A549 treated with DMSO at 1 μM for 4 hours (cell line): ENCODE measurements around the gene UBE2S. TPM values are rescaled to one million over a fixed set of nuclear protein-coding genes. Genes with fewer than 3 reads are reported as not detected.

Experiments
- total RNA-seq: library from RNA; stranded (reverse); fragments of 200-300 nt; extraction: Qiagen RNA extraction; gene quantifications from 5 replicates; pipeline ENCODE4 v1.2.3, GENCODE V29; 2022; ENCODE audit warnings: low read depth

The UBE2S gene
- 269 to 476 TPM (median 433 TPM) in 5 replicates for total RNA-seq

GRCh38 chr19:55407550-55407799 is at the start of gene UBE2S:
Gene UBE2S, minus strand, starts transcription at chr19:55407788. Its CDS starts 199 bp downstream, at chr19:55407589.

GRCh38 chr19:55443045-55443823 is 35.6 kb upstream of the UBE2S start, which contains the start of gene SHISA7:
Gene SHISA7, minus strand, starts transcription at chr19:55443300. Its CDS starts 437 bp downstream, at chr19:55442863.

GRCh38 chr19:55385724-55386492 is 21.7 kb downstream of the UBE2S start, which contains the start of gene RPL28:
Gene RPL28, plus strand, starts transcription at chr19:55385932. Its CDS starts 426 bp downstream, at chr19:55386358.

GRCh38 chr19:55384131-55384919 is 23.3 kb downstream of the UBE2S start, which contains the start of gene TMEM238:
Gene TMEM238, minus strand, starts transcription at chr19:55384292. Its CDS starts 33 bp downstream, at chr19:55384259.

GRCh38 chr19:55376241-55376933 is 31.2 kb downstream of the UBE2S start, which contains the start of gene TMEM190:
Gene TMEM190, plus strand, starts transcription at chr19:55376826. Its CDS starts 28 bp downstream, at chr19:55376854.

GRCh38 chr19:55370305-55370988 is 37.1 kb downstream of the UBE2S start, which contains the start of gene IL11:
Gene IL11, minus strand, starts transcription at chr19:55370463. Its CDS starts 153 bp downstream, at chr19:55370310.

GRCh38 chr19:55362990-55363716 is 44.4 kb downstream of the UBE2S start, which contains the start of gene GARIN5B:
Gene GARIN5B, minus strand, starts transcription at chr19:55363260. Its CDS starts 194 bp downstream, at chr19:55363066.

GRCh38 chr19:55354698-55355212 is 52.8 kb downstream of the UBE2S start, which contains the start of gene COX6B2:
Gene COX6B2, minus strand, starts transcription at chr19:55354719. Its CDS starts 198 bp downstream, at chr19:55354521.

Other genes starting within 250 kb of the UBE2S start
- 5.6 to 6.5 TPM (median 6.0 TPM) in 5 replicates for gene DNAAF3, start 241.2 kb downstream of the UBE2S start, total RNA-seq
- 2.5 to 5.1 TPM (median 3.9 TPM) in 5 replicates for gene SYT5, start 227.5 kb downstream of the UBE2S start, total RNA-seq
- 3.7 to 7.4 TPM (median 4.9 TPM) in 5 replicates for gene PTPRH, start 198.3 kb downstream of the UBE2S start, total RNA-seq
- gene TMEM86B, start 179.0 kb downstream of the UBE2S start, total RNA-seq, result 3.2 to 7.0 TPM (median 4.7 TPM) in 5 replicates
- gene PPP6R1, start 148.8 kb downstream of the UBE2S start, total RNA-seq, result 93.5 to 137 TPM (median 122 TPM) in 5 replicates
- gene HSPBP1, start 127.7 kb downstream of the UBE2S start, total RNA-seq, result 118 to 148 TPM (median 139 TPM) in 5 replicates
- gene BRSK1, start 123.8 kb downstream of the UBE2S start, total RNA-seq, result 3.4 to 5.4 TPM (median 4.8 TPM) in 5 replicates
- gene TMEM150B, start 82.4 kb downstream of the UBE2S start, total RNA-seq, result not detected in 5 replicates
- 7.5 to 12.2 TPM (median 9.8 TPM) in 5 replicates for gene KMT5C, start 67.9 kb downstream of the UBE2S start, total RNA-seq
- 0.93 to 1.6 TPM (median 1.0 TPM) in 5 replicates for gene COX6B2, start 53.1 kb downstream of the UBE2S start, total RNA-seq
- gene GARIN5B, start 44.5 kb downstream of the UBE2S start, total RNA-seq, result 0.11 to 0.24 TPM (median 0.18 TPM) in 5 replicates
- 80.6 to 115 TPM (median 100 TPM) in 5 replicates for gene IL11, start 37.3 kb downstream of the UBE2S start, total RNA-seq
- gene TMEM190, start 31.0 kb downstream of the UBE2S start, total RNA-seq, result 1.2 to 3.3 TPM (median 2.2 TPM) in 5 replicates
- gene TMEM238, start 23.5 kb downstream of the UBE2S start, total RNA-seq, result 2.3 to 10.5 TPM (median 6.4 TPM) in 5 replicates
- 2,493 to 3,190 TPM (median 2,735 TPM) in 5 replicates for gene RPL28, start 21.9 kb downstream of the UBE2S start, total RNA-seq
- 0.01 TPM in 1 of 5 replicates, not detected in the others for gene SHISA7, start 35.5 kb upstream of the UBE2S start, total RNA-seq
- gene ISOC2, start 53.9 kb upstream of the UBE2S start, total RNA-seq, result 54.0 to 64.5 TPM (median 63.3 TPM) in 5 replicates
- not detected in 5 replicates for gene C19orf85, start 57.0 kb upstream of the UBE2S start, total RNA-seq
- 3.7 to 10.2 TPM (median 6.9 TPM) in 5 replicates for gene ZNF628, start 68.8 kb upstream of the UBE2S start, total RNA-seq
- gene NAT14, start 77.4 kb upstream of the UBE2S start, total RNA-seq, result 38.9 to 58.1 TPM (median 52.3 TPM) in 5 replicates
- 0.57 to 1.6 TPM (median 0.99 TPM) in 5 replicates for gene SSC5D, start 80.6 kb upstream of the UBE2S start, total RNA-seq
- gene SBK2, start 129.3 kb upstream of the UBE2S start, total RNA-seq, result 2.0 to 2.9 TPM (median 2.2 TPM) in 5 replicates
- gene SBK3, start 137.8 kb upstream of the UBE2S start, total RNA-seq, result 1.7 to 2.4 TPM (median 2.2 TPM) in 5 replicates
- 14.6 to 28.1 TPM (median 24.1 TPM) in 5 replicates for gene ZNF579, start 173.1 kb upstream of the UBE2S start, total RNA-seq
- 22.2 to 26.3 TPM (median 25.2 TPM) in 5 replicates for gene FIZ1, start 191.7 kb upstream of the UBE2S start, total RNA-seq
- 12.1 to 19.8 TPM (median 17.6 TPM) in 5 replicates for gene ZNF524, start 192.5 kb upstream of the UBE2S start, total RNA-seq
- 7.2 to 14.6 TPM (median 13.0 TPM) in 5 replicates for gene ZNF865, start 197.9 kb upstream of the UBE2S start, total RNA-seq
- 4.6 to 7.3 TPM (median 6.2 TPM) in 5 replicates for gene ZNF784, start 216.8 kb upstream of the UBE2S start, total RNA-seq
- gene ZNF580, start 233.2 kb upstream of the UBE2S start, total RNA-seq, result 27.7 to 54.4 TPM (median 43.3 TPM) in 5 replicates
- gene ZNF581, start 235.9 kb upstream of the UBE2S start, total RNA-seq, result 41.4 to 47.7 TPM (median 45.7 TPM) in 5 replicates
- gene CCDC106, start 240.4 kb upstream of the UBE2S start, total RNA-seq, result 12.4 to 17.8 TPM (median 15.3 TPM) in 5 replicates
- 262 to 319 TPM (median 307 TPM) in 5 replicates for gene U2AF2, start 247.2 kb upstream of the UBE2S start, total RNA-seq